ENCODE measurements around the gene ANGPTL2.

The ANGPTL2 gene

GRCh38 chr9:127085186-127085585 lies 37.2 kb downstream of the ANGPTL2 start:
- H3K4me3 ChIP-seq (ENCODE audit: low read depth, low read length) = no peak overlapping the region
- no peak for TF ChIP-seq CTCF (IDR thresholded peaks at IDR 0.05; ENCODE audit: low read depth, low read length)
- in situ Hi-C loops (cut with HindIII; ENCODE audit: low sequenced_read_pairs) = no loop called here
- DNase-seq (ENCODE audit: low read depth, low spot score) = no peak

GRCh38 chr9:127084076-127085039 lies 38.1 kb downstream of the ANGPTL2 start:
- no peak overlapping the region for H3K4me3 ChIP-seq (ENCODE audit: low read depth, low read length)
- DNase-seq (ENCODE audit: low read depth, low spot score) = no peak
- TF ChIP-seq CTCF (IDR thresholded peaks at IDR 0.05; ENCODE audit: low read depth, low read length) = no peak
- in situ Hi-C loops (cut with HindIII; ENCODE audit: low sequenced_read_pairs) = no loop called here

GRCh38 chr9:127083138-127083980 lies 39.1 kb downstream of the ANGPTL2 start:
- no peak for DNase-seq (ENCODE audit: low read depth, low spot score)
- in situ Hi-C loops (cut with HindIII; ENCODE audit: low sequenced_read_pairs) = no loop called here
- TF ChIP-seq CTCF (IDR thresholded peaks at IDR 0.05; ENCODE audit: low read depth, low read length) = no peak
- no peak overlapping the region for H3K4me3 ChIP-seq (ENCODE audit: low read depth, low read length)

GRCh38 chr9:127081250-127082185 lies 40.9 kb downstream of the ANGPTL2 start:
- no peak for DNase-seq (ENCODE audit: low read depth, low spot score)
- in situ Hi-C loops (cut with HindIII; ENCODE audit: low sequenced_read_pairs) = no loop called here
- TF ChIP-seq CTCF (IDR thresholded peaks at IDR 0.05; ENCODE audit: low read depth, low read length) = no peak
- no peak overlapping the region for H3K4me3 ChIP-seq (ENCODE audit: low read depth, low read length)

- no peak overlapping the region for H3K4me3 ChIP-seq (ENCODE audit: low read depth, low read length)
- in situ Hi-C loops (cut with HindIII; ENCODE audit: low sequenced_read_pairs) = no loop called here
- DNase-seq (ENCODE audit: low read depth, low spot score) = no peak
- TF ChIP-seq CTCF (IDR thresholded peaks at IDR 0.05; ENCODE audit: low read depth, low read length) = no peak
Measured at GRCh38 chr9:127079446-127080140, 42.8 kb downstream of the ANGPTL2 start.
